GM21529 (cell line): ENCODE measurements around the gene HIBCH.
"Not testable (repeated sequence)": the region's sequence is repeated elsewhere in the genome, so short reads cannot be mapped to it uniquely, and the experiment has no call there.

Source experiments
- ATAC-seq: cut with Tn5 transposase; IDR thresholded peaks from one replicate; pipeline ENCODE4 v1.9.1; 2021; ENCODE audit not compliant: unreplicated experiment

Gene HIBCH

GRCh38 chr2:190311893-190312634 is 7.6 kb downstream of the HIBCH start:
- no peak for ATAC-seq

- no peak for ATAC-seq
These were observed 11.6 kb downstream of the HIBCH start for GRCh38 chr2:190308031-190308430.

GRCh38 chr2:190304404-190304803 is 15.2 kb downstream of the HIBCH start:
- ATAC-seq: no peak

GRCh38 chr2:190303647-190304046 is 16.0 kb downstream of the HIBCH start:
- no peak for ATAC-seq

- ATAC-seq: no peak
These were observed 17.6 kb downstream of the HIBCH start for GRCh38 chr2:190302052-190302451.

- no peak for ATAC-seq
These were observed 18.6 kb downstream of the HIBCH start for GRCh38 chr2:190301032-190301431.

- ATAC-seq: not testable (repeated sequence)
These were observed 21.7 kb downstream of the HIBCH start for GRCh38 chr2:190297880-190298279.

- ATAC-seq: no peak
These were observed 35.8 kb downstream of the HIBCH start for GRCh38 chr2:190283783-190284182.

GRCh38 chr2:190280565-190281350 is 38.9 kb downstream of the HIBCH start:
- ATAC-seq: no peak

GRCh38 chr2:190279256-190280134 is 40.1 kb downstream of the HIBCH start:
- ATAC-seq: not testable (repeated sequence)

GRCh38 chr2:190277234-190278112 is 42.2 kb downstream of the HIBCH start:
- no peak for ATAC-seq

- ATAC-seq: no peak
These were observed 47.2 kb downstream of the HIBCH start for GRCh38 chr2:190272457-190272842.

- ATAC-seq: no peak
These were observed 47.7 kb downstream of the HIBCH start for GRCh38 chr2:190271783-190272456.

GRCh38 chr2:190270298-190270697 is 49.3 kb downstream of the HIBCH start:
- no peak for ATAC-seq

GRCh38 chr2:190269699-190270098 is 49.9 kb downstream of the HIBCH start:
- ATAC-seq: not testable (repeated sequence)

GRCh38 chr2:190267302-190267701 is 52.3 kb downstream of the HIBCH start:
- ATAC-seq: no peak

- ATAC-seq: no peak
These were observed 53.3 kb downstream of the HIBCH start for GRCh38 chr2:190266314-190266713.

- ATAC-seq: no peak
These were observed 57.8 kb downstream of the HIBCH start for GRCh38 chr2:190261851-190262250.

- ATAC-seq: no peak
These were observed 63.5 kb downstream of the HIBCH start for GRCh38 chr2:190256087-190256486.

- no peak for ATAC-seq
These were observed 64.0 kb downstream of the HIBCH start for GRCh38 chr2:190255676-190256075.
